Kidney (tissue), 14 donors: ENCODE results near the gene FAM204A. TPM values are rescaled to one million over a fixed set of nuclear protein-coding genes. Genes with fewer than 3 reads are reported as not detected.

Source experiments
- DNase-seq, 5 donors: peaks; one replicate each; pipeline ENCODE4 v3.0.0-alpha.2; 2013 to 2020
- FAIRE-seq: peaks from 2 replicates; lab custom pipeline; 2012; peaks lifted over from hg19 to GRCh38; lab: Jason Lieb, UNC
- H3K27ac ChIP-seq, 2 donors: one replicate each; pipeline ENCODE4 v1.7.0; 2013; ENCODE audit warnings: low read depth in 2 of 2, low read length in 2 of 2, inconsistent platforms in 1 of 2
- H3K27me3 ChIP-seq: one replicate; pipeline ENCODE4 v1.7.1; 2013; ENCODE audit warnings: low read length, inconsistent platforms; ENCODE audit not compliant: control insufficient read depth, insufficient read depth
- H3K36me3 ChIP-seq, 3 donors: one replicate each; pipeline versions ENCODE4 v1.7.0 to v1.7.1; 2013; ENCODE audit warnings: low read length in 3 of 3, control low read depth in 1 of 3, inconsistent platforms in 1 of 3; ENCODE audit not compliant: insufficient read depth in 3 of 3, control insufficient read depth in 2 of 3
- H3K4me1 ChIP-seq, 3 donors: one replicate each; pipeline versions ENCODE4 v1.7.0 to v1.7.1; 2013; ENCODE audit warnings: low read length in 3 of 3, inconsistent platforms in 1 of 3, low read depth in 1 of 3; ENCODE audit not compliant: control insufficient read depth in 2 of 3, insufficient read depth in 2 of 3
- H3K4me3 ChIP-seq, 3 donors: one replicate each; pipeline versions ENCODE4 v1.7.0 to v1.8.1; 2013; ENCODE audit warnings: low read length in 3 of 3, control low read depth in 1 of 3, inconsistent platforms in 1 of 3
- H3K9ac ChIP-seq, 3 donors: one replicate each; pipeline versions ENCODE4 v1.7.0 to v1.7.1; 2013; ENCODE audit warnings: low read length in 3 of 3, control low read depth in 1 of 3, inconsistent platforms in 1 of 3
- H3K9me3 ChIP-seq, 3 donors: one replicate each; pipeline versions ENCODE4 v1.7.0 to v1.7.1; 2013; ENCODE audit warnings: low read length in 3 of 3, control low read depth in 1 of 3, inconsistent platforms in 1 of 3; ENCODE audit not compliant: control insufficient read depth in 2 of 3, insufficient read depth in 1 of 3
- CTCF ChIP-seq: IDR thresholded peaks from 3 replicates; pipeline ENCODE4 v1.5.1; 2012; ENCODE audit warnings: mild to moderate bottlenecking, moderate library complexity, borderline replicate concordance; ENCODE audit not compliant: insufficient read depth; ENCODE audit errors: extremely low read depth
- intact Hi-C: fragments of 100-400 bp; cut with DNase I; formaldehyde crosslinking; loops from one replicate; pipeline ENCODE4 v1.11.1; 2022
- polyA plus RNA-seq: library from polyadenylated mRNA; stranded (reverse); fragments of 350-450 nt; fragmentation: Illumina TruSeq; extraction: RNeasy Lipid Tissue Mini Kit (QIAGEN cat#74804); gene quantifications from one replicate; pipeline ENCODE4 v1.2.3, GENCODE V29; 2014; ENCODE audit warnings: low read depth, low replicate concordance; ENCODE audit not compliant: insufficient read depth
- total RNA-seq: library from RNA; stranded (reverse); fragmentation: NEBNext Ultra II Directional; extraction: Animal tissue kit (Norgen Biotek cat#: 25700); gene quantifications from one replicate; pipeline ENCODE4 v1.2.1, GENCODE V29; 2021
- donor health status: control.
- donor health status: control.
- donor health status: control.
- donor health status: control.
- donor health status: control.
- donor health status: DM: yes; HTN: yes; CAD: no.
- donor health status: Normal renal cell carcinoma (clear cell type).

Gene FAM204A
- total and polyA plus RNA-seq, 2 donors from 2014 or later = 40.2 to 70.6 TPM

GRCh38 chr10:118254654-118255053 lies 87.5 kb downstream of the FAM204A start:
- Histone ChIP-seq H3K27ac (no peak overlapping the region), H3K9me3 (no peaks in the 10 kb centered on the region), H3K4me1 (peaks cover 0 to 2% (median 0%) of the 10 kb centered on the region in 3 donors), H3K4me3 (no peak overlapping the region), H3K9ac (no peak overlapping the region), H3K27me3 (no peaks in the 10 kb centered on the region), H3K36me3 (no peaks in the 10 kb centered on the region)
- no peak for TF ChIP-seq CTCF
- DNase-seq = no peak
- FAIRE-seq = no peak
- intact Hi-C loops = no loop called here

GRCh38 chr10:118253397-118253796 lies 88.7 kb downstream of the FAM204A start:
- H3K9me3 ChIP-seq = no peaks in the 10 kb centered on the region
- H3K27me3 ChIP-seq = no peaks in the 10 kb centered on the region
- no peak for TF ChIP-seq CTCF
- H3K4me3 ChIP-seq = no peak overlapping the region
- no peaks in the 10 kb centered on the region for H3K36me3 ChIP-seq
- H3K9ac ChIP-seq = no peak overlapping the region
- H3K27ac ChIP-seq = no peak overlapping the region
- H3K4me1 ChIP-seq = peaks cover 0 to 2% (median 0%) of the 10 kb centered on the region in 3 donors
- intact Hi-C loops = no loop called here
- no peak for FAIRE-seq
- no peak for DNase-seq

GRCh38 chr10:118251791-118252190 lies 90.3 kb downstream of the FAM204A start:
- H3K27ac ChIP-seq = no peak overlapping the region
- no peaks in the 10 kb centered on the region for H3K9me3 ChIP-seq
- H3K4me1 ChIP-seq = peaks cover 0 to under 1% (median 0%) of the 10 kb centered on the region in 3 donors
- no peak for FAIRE-seq
- H3K4me3 ChIP-seq = no peak overlapping the region
- TF ChIP-seq CTCF = no peak
- H3K9ac ChIP-seq = no peak overlapping the region
- DNase-seq = no peak
- H3K36me3 ChIP-seq = no peaks in the 10 kb centered on the region
- H3K27me3 ChIP-seq = no peaks in the 10 kb centered on the region
- intact Hi-C loops = no loop called here

GRCh38 chr10:118249714-118250113 lies 92.4 kb downstream of the FAM204A start:
- Histone ChIP-seq H3K9ac (no peak overlapping the region), H3K27ac (no peak overlapping the region), H3K4me3 (no peak overlapping the region), H3K9me3 (no peaks in the 10 kb centered on the region), H3K27me3 (no peaks in the 10 kb centered on the region), H3K36me3 (no peaks in the 10 kb centered on the region), H3K4me1 (no peaks in the 10 kb centered on the region)
- DNase-seq = no peak
- intact Hi-C loops = loop anchor here (10.0 kb wide), 1 partner anchor 755 kb away; no protein-coding TSS in a partner anchor
- no peak for TF ChIP-seq CTCF
- FAIRE-seq = no peak
